ENCODE measurements around the gene SLC25A21.
"Not testable (repeated sequence)": the region's sequence is repeated elsewhere in the genome, so short reads cannot be mapped to it uniquely, and the experiment has no call there.

Gene SLC25A21

GRCh38 chr14:36986407-36986806 lies 186.0 kb downstream of the SLC25A21 start:
- no peak for ATAC-seq
- no peak for TF ChIP-seq ZC3H10 (CRISPR knock-in tag; IDR thresholded peaks at IDR 0.05)
- TF ChIP-seq CREB5 (CRISPR knock-in tag; IDR thresholded peaks at IDR 0.05; ENCODE audit: low read depth): no peak
- no peak for TF ChIP-seq GLIS3 (CRISPR knock-in tag; IDR thresholded peaks at IDR 0.05)
- no peak for TF ChIP-seq POU6F1 (CRISPR knock-in tag; IDR thresholded peaks at IDR 0.05; ENCODE audit: borderline replicate concordance, low read depth)
- TF ChIP-seq TCF4 (CRISPR knock-in tag; IDR thresholded peaks at IDR 0.05; ENCODE audit: borderline replicate concordance): no peak
- no peak for TF ChIP-seq ZNF70 (CRISPR knock-in tag; IDR thresholded peaks at IDR 0.05)
- TF ChIP-seq BACH2 (CRISPR knock-in tag; IDR thresholded peaks at IDR 0.05; ENCODE audit: borderline replicate concordance): no peak
- no peak for TF ChIP-seq ZFP3 (CRISPR knock-in tag; IDR thresholded peaks at IDR 0.05)
- no peak for TF ChIP-seq RARB (CRISPR knock-in tag; IDR thresholded peaks at IDR 0.05)

- ATAC-seq: no peak
- no peak for TF ChIP-seq ESRRG (CRISPR knock-in tag; IDR thresholded peaks at IDR 0.05)
- TF ChIP-seq BACH2 (CRISPR knock-in tag; IDR thresholded peaks at IDR 0.05; ENCODE audit: borderline replicate concordance): no peak
These were observed 190.4 kb downstream of the SLC25A21 start for GRCh38 chr14:36981832-36982529.

GRCh38 chr14:36980413-36980812 lies 192.0 kb downstream of the SLC25A21 start:
- ATAC-seq: not testable (repeated sequence)

- TF ChIP-seq CSDC2 (CRISPR knock-in tag; IDR thresholded peaks at IDR 0.05) (no peak), ZFP30 (CRISPR knock-in tag; IDR thresholded peaks at IDR 0.05) (no peak), CSRNP3 (CRISPR knock-in tag; IDR thresholded peaks at IDR 0.05) (no peak), ZC3H10 (CRISPR knock-in tag; IDR thresholded peaks at IDR 0.05) (no peak), RARB (CRISPR knock-in tag; IDR thresholded peaks at IDR 0.05) (no peak), ESRRG (CRISPR knock-in tag; IDR thresholded peaks at IDR 0.05) (no peak), TSHZ2 (CRISPR knock-in tag; IDR thresholded peaks at IDR 0.05) (no peak)
- ATAC-seq: no peak
These were observed 192.5 kb downstream of the SLC25A21 start for GRCh38 chr14:36979863-36980262.

- ATAC-seq: no peak
- TF ChIP-seq CSRNP3 (CRISPR knock-in tag; IDR thresholded peaks at IDR 0.05): no peak
- no peak for TF ChIP-seq ESRRG (CRISPR knock-in tag; IDR thresholded peaks at IDR 0.05)
- TF ChIP-seq TSHZ2 (CRISPR knock-in tag; IDR thresholded peaks at IDR 0.05): no peak
- TF ChIP-seq ZFP3 (CRISPR knock-in tag; IDR thresholded peaks at IDR 0.05): no peak
- no peak for TF ChIP-seq ZC3H10 (CRISPR knock-in tag; IDR thresholded peaks at IDR 0.05)
- no peak for TF ChIP-seq TCF4 (CRISPR knock-in tag; IDR thresholded peaks at IDR 0.05; ENCODE audit: borderline replicate concordance)
- TF ChIP-seq ZFP30 (CRISPR knock-in tag; IDR thresholded peaks at IDR 0.05): no peak
- TF ChIP-seq PATZ1 (CRISPR knock-in tag; IDR thresholded peaks at IDR 0.05; ENCODE audit: borderline replicate concordance): no peak
- no peak for TF ChIP-seq POU6F1 (CRISPR knock-in tag; IDR thresholded peaks at IDR 0.05; ENCODE audit: borderline replicate concordance, low read depth)
These were observed 195.8 kb downstream of the SLC25A21 start for GRCh38 chr14:36976571-36977023.
